HUES6 (cell line): ENCODE measurements around the gene RNF39.
"Not testable (repeated sequence)": the region's sequence is repeated elsewhere in the genome, so short reads cannot be mapped to it uniquely, and the experiment has no call there.

Source experiments
- H3K27ac ChIP-seq: 2 replicates; pipeline ENCODE4 v1.7.0; 2013; ENCODE audit warnings: low read depth, mild to moderate bottlenecking, low read length, inconsistent platforms
- H3K27me3 ChIP-seq: 2 replicates; pipeline ENCODE4 v1.6.1; 2013; ENCODE audit warnings: low read length; ENCODE audit not compliant: control insufficient read depth, insufficient read depth
- H3K36me3 ChIP-seq: 2 replicates; pipeline ENCODE4 v1.6.1; 2013; ENCODE audit warnings: low read length; ENCODE audit not compliant: control insufficient read depth, insufficient read depth
- H3K4me1 ChIP-seq: 2 replicates; pipeline ENCODE4 v1.6.1; 2013; ENCODE audit warnings: low read length; ENCODE audit not compliant: control insufficient read depth, insufficient read depth
- H3K4me3 ChIP-seq: 2 replicates; pipeline ENCODE4 v1.5.1; 2013; ENCODE audit warnings: low read depth, low read length
- H3K9ac ChIP-seq: one replicate; pipeline ENCODE4 v1.6.1; 2013; ENCODE audit warnings: mild to moderate bottlenecking, low read length
- H3K9me3 ChIP-seq: 2 replicates; pipeline ENCODE4 v1.6.1; 2013; ENCODE audit warnings: low read depth, low read length; ENCODE audit not compliant: control insufficient read depth, insufficient read depth

RNF39 gene

GRCh38 chr6:30029588-30029987 is 46.0 kb downstream of the RNF39 start:
- Histone ChIP-seq H3K9me3 (no peaks in the 10 kb centered on the region), H3K27ac (no peak overlapping the region), H3K9ac (no peak overlapping the region), H3K4me1 (no peaks in the 10 kb centered on the region), H3K27me3 (no peaks in the 10 kb centered on the region), H3K36me3 (no peaks in the 10 kb centered on the region; the same call in 1 of the 2 replicates), H3K4me3 (no peak overlapping the region)

- Histone ChIP-seq H3K9ac (no peak overlapping the region), H3K27me3 (no peaks in the 10 kb centered on the region), H3K4me3 (no peak overlapping the region), H3K27ac (no peak overlapping the region), H3K9me3 (no peaks in the 10 kb centered on the region), H3K36me3 (no peaks in the 10 kb centered on the region), H3K4me1 (no peaks in the 10 kb centered on the region)
Observed at GRCh38 chr6:30025186-30025585, 50.4 kb downstream of the RNF39 start.

- H3K27ac ChIP-seq, H3K36me3 ChIP-seq, H3K27me3 ChIP-seq, H3K4me3 ChIP-seq, H3K9me3 ChIP-seq, H3K9ac ChIP-seq, H3K4me1 ChIP-seq: not testable (repeated sequence)
Observed at GRCh38 chr6:30022712-30023111, 52.9 kb downstream of the RNF39 start.

- no peak overlapping the region for H3K27ac ChIP-seq
- no peak overlapping the region for H3K4me3 ChIP-seq
- H3K36me3 ChIP-seq = 0 out of 2 replicates have a peak, but pooled peaks cover 4% of the 10 kb centered on the region
- H3K4me1 ChIP-seq = no peaks in the 10 kb centered on the region
- no peak overlapping the region for H3K9ac ChIP-seq
- H3K9me3 ChIP-seq = no peaks in the 10 kb centered on the region
- H3K27me3 ChIP-seq = no peaks in the 10 kb centered on the region
Observed at GRCh38 chr6:30022189-30022588, 53.4 kb downstream of the RNF39 start.

- Histone ChIP-seq H3K9ac (no peak overlapping the region), H3K27ac (no peak overlapping the region), H3K36me3 (0 out of 2 replicates have a peak, but pooled peaks cover 4% of the 10 kb centered on the region), H3K9me3 (no peaks in the 10 kb centered on the region), H3K4me3 (no peak overlapping the region), H3K4me1 (no peaks in the 10 kb centered on the region), H3K27me3 (no peaks in the 10 kb centered on the region)
Observed at GRCh38 chr6:30020626-30021025, 54.9 kb downstream of the RNF39 start.
